OCI-LY3 (cell line): Measurements from ENCODE around the gene RNF187.

Experiments
- CTCF ChIP-seq: fragments of 200-600, 300-600 bp; sonication (generic); IDR thresholded peaks from 2 replicates; pipeline ENCODE4 v1.5.1; 2014; ENCODE audit warnings: antibody characterized with exemption, low read length, low read depth
- EZH2phosphoT487 ChIP-seq: fragments of 200-600 bp; shearing (Covaris generic); IDR thresholded peaks from 2 replicates; pipeline ENCODE4 v1.6.1; 2018; ENCODE audit warnings: antibody characterized with exemption, mixed run types, low read depth

- TF ChIP-seq CTCF (no peak), EZH2phosphoT487 (no peak)
Measured at GRCh38 chr1:228457017-228457395, 30.2 kb upstream of the RNF187 start.
